GM21381 (cell line): ENCODE results near the gene GCDH.
A peak's percentile ranks its signal among the peaks of the same experiment; 100 is the strongest.
"Not testable (repeated sequence)": the region's sequence is repeated elsewhere in the genome, so short reads cannot be mapped to it uniquely, and the experiment has no call there.

ENCODE experiments used
- ATAC-seq: cut with Tn5 transposase; IDR thresholded peaks from one replicate; pipeline ENCODE4 v1.9.1; 2021; ENCODE audit warnings: mild to moderate bottlenecking, moderate library complexity; ENCODE audit not compliant: unreplicated experiment

GCDH gene

DNA sequence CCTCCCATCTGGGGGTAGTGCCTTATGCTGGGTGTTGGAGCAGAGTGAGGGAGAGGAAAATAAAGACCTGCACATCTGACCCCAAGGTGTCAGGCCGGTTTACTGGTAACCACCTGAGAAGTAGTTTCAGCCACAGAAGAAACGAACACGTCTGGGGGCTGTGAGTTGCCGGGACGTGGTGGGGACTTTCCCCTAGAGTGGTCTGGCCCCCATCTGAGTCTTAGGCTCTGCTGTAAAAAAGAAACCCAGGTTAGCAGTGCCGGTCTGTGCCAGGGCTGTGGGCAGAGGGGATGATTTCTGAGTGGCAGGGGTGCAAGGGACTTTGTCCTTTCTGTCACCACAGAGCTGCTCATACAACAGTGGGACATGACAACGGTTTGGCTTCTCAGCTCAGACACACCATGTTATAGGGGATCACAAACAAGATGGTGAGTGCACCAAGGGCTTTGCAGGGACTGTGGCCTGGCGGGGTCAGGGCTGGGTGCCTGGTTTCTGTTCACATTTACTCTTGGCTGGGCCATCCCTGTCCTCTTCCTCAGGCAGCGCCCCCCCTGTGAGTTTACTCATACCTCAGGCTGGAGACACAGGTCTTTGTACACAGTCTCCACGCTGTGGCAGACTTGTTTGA lies 9.0 kb downstream of the GCDH start:
- ATAC-seq: peak; percentile 82

DNA sequence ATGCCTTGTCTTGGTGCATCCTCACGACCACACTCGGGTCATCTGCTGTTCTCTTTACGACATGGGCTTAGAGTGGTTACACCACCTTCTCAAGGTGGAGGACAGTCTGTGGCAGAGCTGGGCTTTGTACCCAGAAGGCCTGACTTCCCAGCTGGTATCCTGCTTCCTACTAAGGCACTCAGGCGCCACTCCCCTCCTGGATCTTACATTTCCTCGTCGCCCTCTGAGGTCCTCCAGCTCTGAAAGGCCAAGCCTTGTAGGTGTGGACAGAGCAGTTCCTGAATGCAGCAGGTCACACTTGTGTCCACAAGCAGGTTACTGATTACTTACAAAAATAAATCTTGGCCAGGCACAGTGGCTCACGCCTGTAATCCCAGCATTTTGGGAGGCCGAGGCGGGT lies 16.2 kb downstream of the GCDH start:
- no peak for ATAC-seq

GRCh38 chr19:12912571-12912970 lies 21.6 kb downstream of the GCDH start:
- no peak for ATAC-seq

DNA sequence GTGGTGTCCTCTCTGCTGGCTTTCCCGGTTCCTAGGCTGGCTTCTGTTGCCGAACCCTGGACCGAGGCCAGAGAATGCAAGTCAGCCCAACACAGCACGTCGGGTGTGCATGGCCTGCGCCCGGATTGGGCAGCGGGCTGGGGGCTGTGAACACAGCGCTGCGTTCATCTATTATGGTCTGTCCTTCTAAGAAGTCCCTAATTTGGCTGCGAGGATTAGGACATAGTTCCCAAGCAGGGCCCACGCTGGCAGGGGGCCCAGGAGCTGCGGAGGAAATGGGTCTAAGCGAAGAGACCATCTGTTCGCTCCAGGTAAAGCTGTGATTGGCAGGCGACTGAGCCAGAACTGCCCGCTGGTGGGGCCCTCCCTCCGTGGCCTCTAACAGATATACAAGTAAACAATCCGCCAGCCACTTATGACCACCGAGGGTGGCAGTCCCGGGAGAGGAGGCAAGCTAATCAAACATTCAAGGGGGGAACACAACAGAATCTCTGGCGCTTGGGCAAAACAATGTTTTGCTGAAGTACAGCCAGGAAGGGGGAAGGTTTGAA lies 22.1 kb downstream of the GCDH start:
- ATAC-seq: no peak

- no peak for ATAC-seq
Observed at GRCh38 chr19:12913851-12914690, 23.1 kb downstream of the GCDH start.

- ATAC-seq: not testable (repeated sequence)
Observed at GRCh38 chr19:12915860-12916259, 24.9 kb downstream of the GCDH start.

DNA sequence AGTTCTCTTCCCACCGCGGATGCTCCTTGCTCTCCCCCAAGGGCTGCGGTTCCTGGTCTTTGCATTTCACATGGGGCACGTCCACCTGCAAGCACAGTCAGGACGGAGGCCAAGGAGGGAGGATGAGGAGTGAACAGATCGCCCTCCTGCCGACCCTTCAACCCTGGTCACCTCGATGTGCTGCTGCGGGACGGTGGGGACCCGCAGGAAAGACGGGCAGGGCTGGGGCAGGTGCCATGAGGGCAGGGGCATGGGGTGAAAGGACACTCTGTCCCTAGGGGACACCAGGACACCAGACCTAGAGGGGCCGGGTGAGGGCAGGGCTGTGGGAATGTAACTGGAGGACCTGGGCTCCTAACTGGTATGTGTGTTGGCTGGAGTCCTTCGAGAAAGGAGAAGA lies 27.3 kb downstream of the GCDH start:
- no peak for ATAC-seq

DNA sequence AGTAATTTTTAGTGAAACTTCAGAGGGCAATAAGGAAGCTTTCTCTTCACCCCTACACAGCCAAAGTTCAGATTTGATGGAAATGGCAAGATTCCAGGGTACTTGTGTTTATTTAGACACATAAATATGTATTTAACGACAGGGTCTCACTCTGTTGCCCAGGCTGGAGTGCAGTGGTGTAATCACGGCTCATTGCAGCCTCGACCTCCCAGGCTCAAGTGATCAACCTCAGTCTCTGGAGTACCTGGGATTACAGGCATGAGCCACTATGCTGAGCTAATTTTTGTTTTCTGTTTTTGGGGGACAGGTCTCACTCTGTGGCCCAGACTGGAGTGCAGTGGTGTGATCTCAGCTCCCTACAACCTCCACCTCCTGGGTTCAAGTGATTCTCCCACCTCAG lies 30.1 kb downstream of the GCDH start:
- no peak for ATAC-seq

GRCh38 chr19:12922959-12923358 lies 32.0 kb downstream of the GCDH start:
- ATAC-seq: no peak

GRCh38 chr19:12924621-12925310 lies 33.8 kb downstream of the GCDH start:
- ATAC-seq: no peak

GRCh38 chr19:12930002-12930645 lies 39.2 kb downstream of the GCDH start:
- ATAC-seq: no peak

DNA sequence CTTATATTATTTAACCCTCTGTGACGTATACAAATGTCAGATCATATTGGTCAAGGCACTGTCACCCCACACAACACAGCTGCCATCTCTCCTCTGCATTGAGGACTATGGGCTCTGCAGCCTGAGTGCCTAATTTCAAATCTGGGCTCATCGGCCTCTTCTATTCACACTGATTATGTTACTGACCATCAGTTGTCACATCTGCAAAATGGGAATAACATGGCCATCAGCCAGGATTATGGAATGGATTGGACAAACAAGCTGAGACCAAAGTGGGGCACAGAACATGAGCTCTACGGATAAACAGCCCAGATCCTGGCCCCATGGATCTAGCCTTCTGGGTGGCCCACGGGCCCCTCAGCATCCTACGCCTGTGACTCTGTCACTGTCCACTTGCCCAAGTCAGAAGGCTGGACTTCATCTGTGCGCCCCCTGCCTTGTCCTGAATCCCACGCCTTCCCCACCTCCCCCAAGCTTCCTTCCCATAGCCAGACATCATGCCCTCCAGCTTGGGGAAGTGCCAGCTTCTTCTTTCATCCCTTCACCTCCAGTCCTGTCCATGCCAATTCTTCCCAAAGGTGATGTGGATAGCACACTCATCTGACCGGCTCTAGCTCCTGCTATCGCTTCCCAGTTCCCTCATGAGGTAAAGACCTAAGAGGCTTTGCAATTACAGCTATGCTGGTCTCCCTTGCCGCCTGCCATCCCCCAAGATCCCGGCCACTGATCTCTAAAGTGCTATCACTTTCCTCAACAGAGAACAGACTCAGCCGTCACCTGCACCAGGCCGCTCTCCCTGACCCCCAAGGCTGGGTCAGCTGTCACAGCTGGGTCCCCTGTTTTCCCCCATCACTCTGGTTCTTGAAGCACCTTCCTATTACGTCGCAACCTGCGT lies 41.7 kb downstream of the GCDH start:
- no peak for ATAC-seq

GRCh38 chr19:12933287-12934072 lies 42.5 kb downstream of the GCDH start, which contains the start of gene FARSA:
Gene FARSA (minus strand): TSS chr19:12933711. CDS start chr19:12933696, 15 bp downstream.
- peak; percentile 40 for ATAC-seq

GRCh38 chr19:12935071-12935470 lies 44.1 kb downstream of the GCDH start:
- ATAC-seq: no peak

DNA sequence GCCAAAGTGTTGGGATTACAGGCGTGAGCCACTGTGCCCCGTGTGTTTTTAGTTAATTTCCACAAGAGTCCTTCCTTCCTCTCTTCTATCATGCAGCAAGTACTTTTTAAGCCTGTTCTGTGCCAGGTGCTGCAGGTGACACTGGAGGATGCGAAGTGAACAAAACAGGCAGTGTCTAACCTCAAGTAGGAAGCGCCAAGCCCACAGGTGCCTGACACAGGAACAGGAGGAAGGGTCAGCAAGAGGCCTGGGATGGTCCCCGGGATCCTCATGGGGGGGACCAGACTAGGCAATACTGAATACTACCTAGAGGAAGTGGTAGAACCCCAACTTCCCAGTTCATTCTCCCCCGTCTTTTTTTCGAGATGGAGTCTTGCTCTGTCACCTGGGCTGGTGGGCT lies 45.6 kb downstream of the GCDH start:
- no peak for ATAC-seq

DNA sequence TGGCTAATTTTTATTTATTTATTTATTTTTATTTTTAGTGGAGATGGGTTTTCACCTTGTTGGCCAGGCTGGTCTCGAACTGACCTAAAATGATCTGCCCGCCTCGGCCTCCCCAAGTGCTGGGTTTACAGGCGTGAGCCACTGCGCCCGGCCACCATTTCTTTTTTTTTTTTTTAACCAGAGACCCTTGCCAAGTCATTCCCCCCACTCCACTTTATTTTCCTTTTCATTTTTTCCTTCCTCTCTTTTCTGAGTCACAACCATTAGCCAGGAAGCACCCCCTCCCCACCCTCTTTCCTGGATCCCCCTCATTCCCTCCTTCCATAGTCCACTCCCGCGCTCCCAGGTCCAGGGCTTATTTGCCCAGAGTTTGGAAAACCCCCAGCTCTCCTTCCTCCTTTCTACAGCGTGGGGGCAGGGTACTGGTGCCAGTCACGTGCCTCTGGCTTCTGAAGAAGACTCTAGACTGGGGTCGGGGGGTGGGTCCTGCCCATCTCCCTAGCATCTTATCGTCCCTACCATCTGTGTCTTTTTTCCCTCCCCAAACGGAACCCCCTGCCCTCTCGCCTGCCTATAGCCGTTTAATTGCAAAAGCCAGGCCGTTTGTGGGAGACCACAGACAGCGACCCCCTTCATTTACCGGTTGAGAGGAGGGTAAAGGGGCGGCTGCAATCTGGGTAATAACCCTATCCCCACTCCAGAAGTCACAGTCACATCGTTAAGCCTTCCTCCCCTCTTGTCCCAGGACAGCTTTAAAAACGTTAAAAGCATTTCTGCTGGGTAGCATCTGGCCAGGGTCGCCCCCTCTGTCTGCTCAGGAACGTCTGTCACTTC lies 46.4 kb downstream of the GCDH start:
- ATAC-seq: no peak

DNA sequence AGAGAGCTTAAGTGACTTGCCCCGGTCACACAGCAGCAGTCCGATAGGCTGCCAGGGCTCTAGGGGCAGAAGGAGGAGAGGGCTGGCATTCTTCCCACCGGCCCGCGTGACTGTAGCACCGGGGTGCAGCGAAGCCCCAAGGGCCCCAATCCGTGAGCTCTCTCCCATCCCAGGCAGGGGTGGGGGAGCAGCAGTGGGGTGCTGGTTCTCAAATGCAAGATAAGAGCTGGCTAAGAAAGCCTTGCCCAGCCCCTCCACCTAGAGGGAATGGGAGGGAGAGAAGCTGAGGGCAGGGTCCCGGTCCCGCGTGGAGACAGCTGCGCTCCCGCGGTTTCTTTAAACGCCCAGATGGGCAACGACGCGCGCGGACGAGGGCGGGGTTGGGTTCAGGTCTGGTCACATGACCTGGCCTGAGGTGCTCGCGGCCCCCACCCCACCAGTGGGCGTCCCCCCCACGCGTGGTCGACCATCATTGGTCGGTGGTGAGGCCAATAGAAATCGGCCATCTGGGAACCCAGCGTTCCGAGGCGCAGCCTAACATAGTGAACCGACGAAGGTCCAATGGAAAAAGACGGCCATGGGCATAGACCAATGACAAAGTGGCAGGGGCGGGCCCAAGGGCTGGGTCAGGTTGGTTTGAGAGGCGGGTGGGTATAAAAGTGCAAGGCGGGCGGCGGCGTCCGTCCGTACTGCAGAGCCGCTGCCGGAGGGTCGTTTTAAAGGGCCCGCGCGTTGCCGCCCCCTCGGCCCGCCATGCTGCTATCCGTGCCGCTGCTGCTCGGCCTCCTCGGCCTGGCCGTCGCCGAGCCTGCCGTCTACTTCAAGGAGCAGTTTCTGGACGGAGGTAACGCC lies 47.2 kb downstream of the GCDH start, which contains the start of gene CALR:
TSS of gene CALR (plus strand) at position 683 of the 852 bp plus-strand sequence. CDS start at position 754, 71 bp downstream.
- peak; percentile 85 for ATAC-seq
